GM18861 (cell line): ENCODE data around the gene CHCHD3.

ENCODE experiments used
- ATAC-seq: cut with Tn5 transposase; IDR thresholded peaks from one replicate; pipeline ENCODE4 v1.9.1; 2021; ENCODE audit not compliant: unreplicated experiment

The CHCHD3 gene

GRCh38 chr7:132871419-132871818 is 210.5 kb downstream of the CHCHD3 start:
- ATAC-seq = no peak

- no peak for ATAC-seq
These were observed 212.6 kb downstream of the CHCHD3 start for GRCh38 chr7:132869166-132869861.

- ATAC-seq = no peak
These were observed 215.3 kb downstream of the CHCHD3 start for GRCh38 chr7:132866551-132866950.

GRCh38 chr7:132866144-132866531 is 215.8 kb downstream of the CHCHD3 start:
- ATAC-seq = no peak

- ATAC-seq = no peak
These were observed 216.3 kb downstream of the CHCHD3 start for GRCh38 chr7:132865366-132866143.

GRCh38 chr7:132861940-132862554 is 219.8 kb downstream of the CHCHD3 start:
- ATAC-seq = no peak

GRCh38 chr7:132861424-132861823 is 220.5 kb downstream of the CHCHD3 start:
- no peak for ATAC-seq

- ATAC-seq = no peak
These were observed 222.7 kb downstream of the CHCHD3 start for GRCh38 chr7:132859199-132859598.

- ATAC-seq = no peak
These were observed 223.1 kb downstream of the CHCHD3 start for GRCh38 chr7:132858760-132859159.

GRCh38 chr7:132858251-132858650 is 223.6 kb downstream of the CHCHD3 start:
- no peak for ATAC-seq

- no peak for ATAC-seq
These were observed 224.2 kb downstream of the CHCHD3 start for GRCh38 chr7:132857703-132858102.

- ATAC-seq = no peak
These were observed 224.9 kb downstream of the CHCHD3 start for GRCh38 chr7:132857031-132857430.

GRCh38 chr7:132856416-132856815 is 225.5 kb downstream of the CHCHD3 start:
- no peak for ATAC-seq

GRCh38 chr7:132855901-132856300 is 226.0 kb downstream of the CHCHD3 start:
- no peak for ATAC-seq

GRCh38 chr7:132854238-132854637 is 227.7 kb downstream of the CHCHD3 start:
- ATAC-seq = no peak

- no peak for ATAC-seq
These were observed 234.5 kb downstream of the CHCHD3 start for GRCh38 chr7:132847376-132847775.

GRCh38 chr7:132846086-132846485 is 235.8 kb downstream of the CHCHD3 start:
- ATAC-seq = no peak

- no peak for ATAC-seq
These were observed 239.4 kb downstream of the CHCHD3 start for GRCh38 chr7:132842478-132842877.

- no peak for ATAC-seq
These were observed 241.7 kb downstream of the CHCHD3 start for GRCh38 chr7:132840199-132840598.

GRCh38 chr7:132838313-132838712 is 243.6 kb downstream of the CHCHD3 start:
- no peak for ATAC-seq

GRCh38 chr7:132837529-132837928 is 244.4 kb downstream of the CHCHD3 start:
- no peak for ATAC-seq

GRCh38 chr7:132836746-132837145 is 245.1 kb downstream of the CHCHD3 start:
- ATAC-seq = no peak
